Posterior vena cava (tissue), 2 donors: ENCODE results near the gene RAB11FIP3. TPM values are rescaled to one million over a fixed set of nuclear protein-coding genes. Genes with fewer than 3 reads are reported as not detected.

Source experiments
- DNase-seq: peaks from one replicate; pipeline ENCODE4 v3.0.0-alpha.2; 2020; ENCODE audit warnings: low spot score
- intact Hi-C, 2 donors: fragments of 100-400 bp; cut with DNase I; formaldehyde crosslinking; loops; one replicate each; pipeline versions ENCODE4 v1.14.1 to v1.14.2; 2022 to 2023
- total RNA-seq, 2 donors: library from RNA; stranded (reverse); fragmentation: NEBNext Ultra II Directional; extraction: Animal tissue kit (Norgen Biotek cat#: 25700); gene quantifications; one replicate each; pipeline ENCODE4 v1.2.1, GENCODE V29; 2021
- donor health status: DM: yes; HTN: yes; CAD: no.
- donor health status: DM: yes; HTN: yes; CAD: no.

The RAB11FIP3 gene
- total RNA-seq, 2 donors from 2014 or later = 40.1 to 45.2 TPM

- no peak for DNase-seq
- intact Hi-C loops = no loop called here
Observed at GRCh38 chr16:523097-523741, 97.8 kb downstream of the RAB11FIP3 start.

DNA sequence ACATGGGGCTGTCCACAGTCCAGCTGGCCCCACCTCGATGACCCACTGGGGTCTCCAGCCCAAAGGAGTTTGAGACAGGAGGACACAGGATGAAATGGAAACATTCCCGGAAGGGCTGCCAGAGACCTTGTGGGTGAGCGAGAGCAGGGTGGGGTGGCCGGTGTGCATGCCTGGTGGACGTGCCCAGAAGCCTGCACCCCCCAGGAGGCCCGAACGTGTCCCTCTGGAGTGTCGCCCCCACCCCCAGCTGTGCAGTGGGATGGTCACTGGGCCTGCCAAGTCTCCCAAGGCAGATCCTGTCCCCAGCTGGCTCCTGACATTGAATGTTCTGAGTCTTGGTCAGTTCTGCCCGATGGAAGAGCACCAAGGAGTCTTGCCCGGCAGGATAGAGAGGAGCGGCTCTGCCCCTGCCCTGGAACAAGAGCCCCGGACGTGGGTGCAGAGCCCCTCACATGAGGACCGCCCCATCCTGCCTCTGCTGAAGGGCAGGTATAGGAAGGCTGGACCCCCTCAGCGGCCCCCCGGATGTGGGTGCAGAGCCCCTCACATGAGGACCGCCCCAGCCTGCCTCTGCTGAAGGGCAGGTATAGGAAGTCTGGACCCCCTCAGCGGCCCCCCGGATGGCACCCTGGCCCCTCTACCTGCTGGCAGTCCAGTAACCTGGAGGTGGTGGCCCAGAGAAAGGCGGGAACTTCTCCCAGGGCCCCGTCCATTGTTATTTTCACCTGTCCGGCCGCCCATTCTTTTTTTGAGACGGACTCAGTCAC, 99.0 kb downstream of the RAB11FIP3 start:
- intact Hi-C loops = loop anchor here in 1 of 2 donors (5.0 kb wide), 1 partner anchor 1898 kb away; no protein-coding TSS in a partner anchor
- no peak for DNase-seq

DNA sequence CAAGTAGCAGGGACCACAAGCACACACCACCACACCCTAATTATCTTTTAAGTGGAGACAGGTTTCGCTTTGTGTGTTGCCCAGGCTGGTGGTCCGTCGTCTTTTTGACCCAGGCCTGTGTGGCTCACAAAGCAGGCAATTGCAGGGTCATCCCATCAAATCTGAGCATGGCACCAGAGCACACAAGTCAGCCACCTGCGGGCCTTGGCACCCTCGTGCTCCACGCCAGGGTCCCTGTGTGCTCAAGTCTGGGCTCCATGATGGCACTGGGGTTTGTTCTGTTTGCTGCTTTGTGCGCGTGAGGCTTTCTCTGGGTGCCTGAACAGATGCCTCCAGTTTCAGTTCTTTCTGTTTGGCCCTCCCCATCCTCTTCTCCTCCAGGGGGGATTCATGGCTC, 99.7 kb downstream of the RAB11FIP3 start:
- DNase-seq = no peak
- intact Hi-C loops = loop anchor here in 1 of 2 donors (5.0 kb wide), 1 partner anchor 1897 kb away; no protein-coding TSS in a partner anchor

DNA sequence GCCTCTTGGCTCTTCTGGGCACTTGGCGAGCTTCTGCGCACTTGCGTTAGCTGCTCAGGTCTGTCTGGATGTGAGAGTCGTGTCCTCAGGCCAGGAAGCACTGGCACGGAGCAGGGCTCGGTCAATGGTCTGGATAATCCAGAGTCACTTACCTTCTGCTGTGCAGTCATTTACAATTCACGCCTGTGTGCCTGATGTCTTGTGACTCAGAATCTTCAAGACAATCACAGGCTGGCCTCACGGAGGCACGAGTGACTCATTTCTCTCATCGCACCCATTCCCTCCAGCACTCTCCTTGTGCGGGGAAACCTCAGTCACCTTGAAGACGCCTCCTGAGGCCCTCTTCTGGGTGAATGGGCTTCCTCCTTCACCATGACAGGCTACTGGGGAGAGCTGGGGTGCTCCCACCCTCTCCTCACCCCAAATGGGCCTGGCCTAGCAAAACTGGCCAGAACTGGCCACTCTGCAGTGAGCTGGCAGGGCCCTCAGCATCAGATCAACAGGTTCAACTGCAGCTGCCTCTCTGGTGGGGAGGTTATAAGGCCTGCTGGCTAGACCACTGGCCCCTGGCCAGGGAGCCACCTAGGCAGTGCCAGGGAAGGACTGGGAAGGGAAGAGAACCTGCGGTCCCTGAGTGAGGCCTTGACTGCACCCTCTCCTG, 100.2 kb downstream of the RAB11FIP3 start:
- no peak for DNase-seq
- intact Hi-C loops = loop anchor here in 1 of 2 donors (5.0 kb wide), 1 partner anchor 1897 kb away; no protein-coding TSS in a partner anchor

DNA sequence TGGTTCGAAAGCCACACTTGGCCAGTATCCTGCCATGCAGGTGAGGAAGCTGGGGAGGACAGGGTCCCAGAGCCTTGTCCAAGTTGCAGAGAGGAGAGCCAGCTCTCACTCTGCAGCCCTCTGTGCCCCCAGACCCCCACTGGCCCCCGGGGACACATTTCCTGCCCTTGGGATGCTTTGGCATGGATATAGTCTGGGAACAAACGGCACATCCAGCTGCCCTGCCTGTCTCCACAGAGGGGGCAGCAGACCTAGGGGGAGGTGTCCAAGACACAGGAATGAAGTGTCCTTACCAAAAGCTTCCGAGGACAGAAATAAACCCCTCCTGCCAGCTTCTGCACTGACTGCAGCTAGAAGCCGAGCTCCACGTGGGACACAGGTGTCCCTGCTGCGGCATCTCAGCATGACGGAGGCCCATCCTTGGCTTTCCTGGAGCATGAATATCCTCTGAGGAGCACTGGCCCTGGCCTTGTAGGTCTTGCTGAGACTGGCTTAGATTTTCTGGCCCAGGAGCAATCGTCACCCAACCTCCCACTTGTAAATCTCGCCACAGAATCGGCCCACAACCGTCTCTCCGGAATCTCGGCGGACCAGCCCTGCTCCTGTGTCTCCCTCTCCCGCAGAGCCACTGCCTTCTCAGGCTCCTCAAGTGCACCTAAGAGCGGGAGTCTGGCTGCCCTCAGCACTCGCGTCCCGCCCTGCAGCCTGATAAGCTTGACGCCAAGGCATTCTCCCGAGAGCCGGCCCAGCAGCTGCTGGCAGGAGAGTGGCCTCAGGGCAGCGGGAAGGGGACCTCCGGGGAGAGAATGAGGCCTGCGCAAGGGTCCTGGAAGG, 100.9 kb downstream of the RAB11FIP3 start:
- intact Hi-C loops = loop anchor here in 1 of 2 donors (5.0 kb wide), 1 partner anchor 1896 kb away; no protein-coding TSS in a partner anchor
- no peak for DNase-seq

- peak; percentile 96 for DNase-seq
- intact Hi-C loops = loop anchor here in 1 of 2 donors (5.0 kb wide), 1 partner anchor 1895 kb away; no protein-coding TSS in a partner anchor
Observed at GRCh38 chr16:527015-527903, 101.8 kb downstream of the RAB11FIP3 start, which contains the start of gene CAPN15. TSS of gene CAPN15 (plus strand) at chr16:527712. CDS start at chr16:546839, 19,127 bp downstream.

- intact Hi-C loops = loop anchor here in 1 of 2 donors (5.0 kb wide), 1 partner anchor 1894 kb away; no protein-coding TSS in a partner anchor
- DNase-seq = no peak
Observed at GRCh38 chr16:528111-529011, 102.9 kb downstream of the RAB11FIP3 start.

GRCh38 chr16:529012-529575, 103.6 kb downstream of the RAB11FIP3 start:
- DNase-seq = no peak
- intact Hi-C loops = loop anchor here in 1 of 2 donors (5.0 kb wide), 1 partner anchor 1893 kb away; no protein-coding TSS in a partner anchor

- intact Hi-C loops = no loop called here
- DNase-seq = no peak
Observed at GRCh38 chr16:530111-530817, 104.8 kb downstream of the RAB11FIP3 start.

DNA sequence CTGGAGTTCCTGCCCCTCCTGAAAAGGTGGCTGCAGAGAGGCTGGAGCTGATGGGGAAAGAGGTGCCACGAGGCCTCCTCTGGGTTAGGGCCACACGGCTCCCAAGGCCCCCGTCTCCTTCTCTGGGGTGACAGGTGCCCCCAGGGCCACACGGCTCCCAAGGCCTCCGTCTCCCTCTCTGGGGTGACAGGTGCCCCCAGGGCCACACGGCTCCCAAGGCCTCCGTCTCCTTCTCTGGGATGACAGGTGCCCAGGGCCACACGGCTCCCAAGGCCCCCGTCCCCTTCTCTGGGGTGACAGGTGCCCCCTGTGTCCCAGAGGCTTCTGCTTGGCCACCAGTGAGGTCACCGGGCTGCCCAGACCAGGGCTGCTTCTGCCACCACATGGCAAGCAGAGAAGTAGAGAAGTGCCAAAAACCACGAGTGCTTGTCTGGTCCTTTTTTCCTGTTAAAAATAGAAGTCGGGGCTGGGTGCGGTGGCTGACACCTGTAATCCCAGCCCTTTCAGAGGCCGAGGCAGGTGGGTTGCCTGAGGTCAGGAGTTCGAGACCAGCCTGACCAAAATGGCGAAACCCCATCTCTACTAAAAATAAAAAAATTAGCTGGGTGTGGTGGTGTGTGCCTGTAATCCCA, 106.2 kb downstream of the RAB11FIP3 start:
- DNase-seq = no peak
- intact Hi-C loops = no loop called here

DNA sequence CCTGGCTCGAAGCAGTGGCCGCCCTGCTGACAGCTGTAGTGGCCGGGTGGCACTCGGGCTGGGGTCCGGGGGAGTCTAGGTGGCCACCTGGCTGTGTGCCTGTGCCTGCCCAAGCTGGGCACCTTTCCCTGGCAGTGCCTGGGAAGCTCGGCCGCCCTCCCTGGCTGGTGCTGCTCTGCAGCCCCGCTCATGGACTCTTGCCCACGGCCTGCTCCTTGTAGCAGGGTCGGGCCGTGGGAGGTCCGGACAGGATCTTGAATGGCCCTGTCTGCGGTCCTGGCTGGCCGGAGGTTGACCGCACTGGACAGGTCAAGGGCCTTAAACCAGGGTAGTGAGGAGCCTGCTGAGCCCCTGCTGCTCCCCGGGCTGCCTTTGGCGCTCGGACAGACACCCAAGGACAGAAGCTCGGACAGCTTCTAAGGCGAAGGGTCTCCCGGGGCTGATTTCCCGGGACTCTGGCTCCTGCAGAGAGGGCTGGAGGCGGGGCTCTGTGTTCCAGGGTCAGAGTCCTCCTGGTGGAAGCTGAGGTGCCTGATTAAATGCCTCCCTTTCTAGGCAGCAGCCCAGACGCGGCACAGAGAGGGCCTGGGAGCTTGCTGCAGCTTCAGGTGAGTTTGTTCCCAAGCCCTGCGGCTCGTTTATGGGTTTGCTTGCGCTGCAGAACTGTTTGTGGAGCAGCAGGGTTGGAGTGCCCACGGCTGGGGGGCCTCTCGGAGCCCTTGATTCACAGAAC, 108.1 kb downstream of the RAB11FIP3 start:
- intact Hi-C loops = no loop called here
- no peak for DNase-seq

DNA sequence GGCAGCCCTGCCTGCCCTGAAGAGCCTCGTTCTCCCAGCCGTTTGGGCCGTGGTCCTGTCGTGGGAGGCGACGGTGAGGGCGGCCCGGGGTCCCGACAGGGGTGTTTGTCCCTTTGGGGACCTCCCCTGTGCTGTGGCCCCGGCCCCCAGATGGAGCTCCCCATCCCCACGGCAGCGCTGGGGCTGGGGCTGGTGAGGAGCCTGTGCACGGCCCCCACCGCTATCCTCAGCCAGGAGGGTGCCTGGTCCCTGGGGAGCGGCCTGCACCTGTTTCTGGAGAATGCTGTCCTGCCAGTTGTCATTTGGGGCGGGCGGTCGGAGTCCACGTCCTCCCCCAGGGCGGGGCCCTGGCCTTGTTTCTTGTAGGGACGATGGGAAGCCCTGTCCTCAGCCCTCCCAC, 108.7 kb downstream of the RAB11FIP3 start:
- intact Hi-C loops = no loop called here
- DNase-seq = no peak

DNA sequence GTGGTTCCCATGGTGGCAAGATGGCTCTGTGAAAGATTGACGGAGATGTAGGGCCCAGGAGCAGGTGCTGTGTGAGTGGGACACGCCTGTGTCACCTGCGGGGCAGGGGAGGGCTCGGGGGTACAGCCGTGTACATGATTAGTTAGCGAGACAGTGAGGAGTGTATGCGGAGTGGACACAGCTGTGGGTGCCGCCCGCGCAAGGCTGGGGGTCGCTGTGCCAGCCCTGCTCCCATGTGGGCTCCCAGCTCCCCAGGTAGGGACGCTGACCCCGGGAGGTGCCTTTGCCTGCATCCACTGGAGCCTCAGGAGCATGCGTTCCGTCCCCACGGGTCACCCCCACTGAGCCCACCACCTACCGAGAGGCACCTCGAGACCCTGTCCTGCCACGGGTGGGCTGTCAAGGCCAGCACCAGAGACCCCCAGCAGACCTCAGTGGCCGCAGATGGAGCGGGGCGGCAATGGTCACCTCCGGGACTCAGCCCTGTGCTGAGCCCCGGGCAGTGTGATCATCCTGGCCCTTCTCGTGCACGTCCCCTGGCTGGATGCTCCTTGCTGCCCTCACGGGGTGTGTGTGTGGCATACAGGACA, 109.5 kb downstream of the RAB11FIP3 start:
- DNase-seq = no peak
- intact Hi-C loops = no loop called here
